ENCODE data around the gene TAGAP. TPM values are rescaled to one million over a fixed set of nuclear protein-coding genes. Genes with fewer than 3 reads are reported as not detected.
"Not testable (repeated sequence)": the region's sequence is repeated elsewhere in the genome, so short reads cannot be mapped to it uniquely, and the experiment has no call there.

Gene TAGAP
- total RNA-seq, 1 experiment from 2014 or later: not detected

GRCh38 chr6:159010037-159010612, 34.7 kb downstream of the TAGAP start:
- DNase-seq (ENCODE audit: low read depth): not testable (repeated sequence)

GRCh38 chr6:159008656-159009288, 36.0 kb downstream of the TAGAP start:
- peak; percentile 15 for DNase-seq (ENCODE audit: low read depth)

- no peak for DNase-seq (ENCODE audit: low read depth)
Observed at GRCh38 chr6:159007510-159007909, 37.3 kb downstream of the TAGAP start.

- DNase-seq (ENCODE audit: low read depth): no peak
Observed at GRCh38 chr6:159005436-159005835, 39.4 kb downstream of the TAGAP start.

GRCh38 chr6:159004592-159004991, 40.2 kb downstream of the TAGAP start:
- DNase-seq (ENCODE audit: low read depth): no peak

- DNase-seq (ENCODE audit: low read depth): peak; percentile 28
Observed at GRCh38 chr6:159002432-159003155, 42.2 kb downstream of the TAGAP start.

GRCh38 chr6:158999666-159000403, 45.0 kb downstream of the TAGAP start, which contains the start of gene RSPH3:
TSS of gene RSPH3 (minus strand) at chr6:159000202. CDS start at chr6:158999550, 652 bp downstream.
- peak; percentile 93 for DNase-seq (ENCODE audit: low read depth)

GRCh38 chr6:158999154-158999665, 45.6 kb downstream of the TAGAP start:
- DNase-seq (ENCODE audit: low read depth): peak; percentile 7

- no peak for DNase-seq (ENCODE audit: low read depth)
Observed at GRCh38 chr6:158996856-158997255, 47.9 kb downstream of the TAGAP start.

GRCh38 chr6:158993639-158994038, 51.2 kb downstream of the TAGAP start:
- no peak for DNase-seq (ENCODE audit: low read depth)

GRCh38 chr6:158991017-158991723, 53.6 kb downstream of the TAGAP start:
- no peak for DNase-seq (ENCODE audit: low read depth)

GRCh38 chr6:158989711-158990110, 55.1 kb downstream of the TAGAP start:
- DNase-seq (ENCODE audit: low read depth): not testable (repeated sequence)

- no peak for DNase-seq (ENCODE audit: low read depth)
Observed at GRCh38 chr6:158988477-158988876, 56.3 kb downstream of the TAGAP start.

GRCh38 chr6:158987657-158988056, 57.1 kb downstream of the TAGAP start:
- no peak for DNase-seq (ENCODE audit: low read depth)

Other genes with a start within 250 kb of the TAGAP start
- 95.6 and 104 TPM in 2 replicates for gene EZR, start 225.6 kb downstream of the TAGAP start, total RNA-seq (2014; rRNA removed; shearing (Covaris generic))
- gene RSPH3, start 44.8 kb downstream of the TAGAP start, total RNA-seq (2014; rRNA removed; shearing (Covaris generic)): 3.3 and 5.4 TPM in 2 replicates
- gene FNDC1, start 124.4 kb upstream of the TAGAP start, total RNA-seq (2014; rRNA removed; shearing (Covaris generic)): not detected in 2 replicates